Cardiac muscle cell (in vitro differentiated cells and primary cell): ENCODE results near the gene PLOD1. TPM values are rescaled to one million over a fixed set of nuclear protein-coding genes. Genes with fewer than 3 reads are reported as not detected.
"Not testable (repeated sequence)": the region's sequence is repeated elsewhere in the genome, so short reads cannot be mapped to it uniquely, and the experiment has no call there.

Experiments
- DNase-seq, 2 donors: peaks; one replicate each; pipeline versions ENCODE4 v3.0.0 to v3.0.0-alpha.2; 2010 to 2017; ENCODE audit warnings: low read depth in 1 of 2, low spot score in 1 of 2
- H3K27ac ChIP-seq: fragments of 200-600 bp; sonication (generic); 2 replicates; pipeline ENCODE4 v1.5.1; 2016
- H3K27me3 ChIP-seq: fragments of 200-600 bp; sonication (generic); 2 replicates; pipeline ENCODE4 v1.6.0; 2016; ENCODE audit warnings: control low read depth
- H3K36me3 ChIP-seq: fragments of 200-600 bp; sonication (generic); 2 replicates; pipeline ENCODE4 v1.5.1; 2016; ENCODE audit warnings: control low read depth
- H3K4me1 ChIP-seq: fragments of 200-600 bp; sonication (generic); 2 replicates; pipeline ENCODE4 v1.8.1; 2017; ENCODE audit warnings: low read depth, mild to moderate bottlenecking, mixed run types
- H3K4me3 ChIP-seq: fragments of 200-600 bp; sonication (generic); 2 replicates; pipeline ENCODE4 v1.5.1; 2016; ENCODE audit warnings: mild to moderate bottlenecking
- H3K9me3 ChIP-seq: fragments of 200-600 bp; sonication (generic); 2 replicates; pipeline ENCODE4 v1.5.1; 2017; ENCODE audit warnings: low read depth, mild to moderate bottlenecking, control low read depth
- CTCF ChIP-seq: IDR thresholded peaks from 2 replicates; pipeline ENCODE4 v1.5.1; 2012; ENCODE audit warnings: low read depth, mild to moderate bottlenecking, low read length
- polyA plus RNA-seq: library from polyadenylated mRNA; unstranded; fragments of >200 nt; fragmentation: Nextera tagmentation; extraction: Ambion mirVana; gene quantifications from 2 replicates; pipeline ENCODE4 v1.2.1, GENCODE V29; 2016
- total RNA-seq: library from RNA; depleted of rRNA; stranded (reverse); fragments of >200 nt; gene quantifications from 2 replicates; pipeline ENCODE4 v1.2.3, GENCODE V29; 2016

The PLOD1 gene
- total and polyA plus RNA-seq, 2 experiments from 2014 or later, result 149 to 185 TPM

GRCh38 chr1:12003762-12004161, 69.2 kb downstream of the PLOD1 start:
- no peaks in the 10 kb centered on the region for H3K4me1 ChIP-seq
- H3K36me3 ChIP-seq, result peaks cover 82% of the 10 kb centered on the region
- TF ChIP-seq CTCF, result no peak
- DNase-seq, result no peak
- no peak overlapping the region for H3K27ac ChIP-seq
- H3K27me3 ChIP-seq, result no peaks in the 10 kb centered on the region
- no peak overlapping the region for H3K4me3 ChIP-seq
- no peaks in the 10 kb centered on the region for H3K9me3 ChIP-seq

- no peak overlapping the region for H3K27ac ChIP-seq
- no peaks in the 10 kb centered on the region for H3K27me3 ChIP-seq
- no peaks in the 10 kb centered on the region for H3K4me1 ChIP-seq
- TF ChIP-seq CTCF, result no peak
- no peaks in the 10 kb centered on the region for H3K9me3 ChIP-seq
- no peak for DNase-seq
- peaks cover 82% of the 10 kb centered on the region for H3K36me3 ChIP-seq
- no peak overlapping the region for H3K4me3 ChIP-seq
These were observed 71.1 kb downstream of the PLOD1 start for GRCh38 chr1:12005488-12006166.

- no peak for TF ChIP-seq CTCF
- peaks cover 85% of the 10 kb centered on the region for H3K36me3 ChIP-seq
- DNase-seq, result no peak
- no peaks in the 10 kb centered on the region for H3K4me1 ChIP-seq
- H3K9me3 ChIP-seq, result no peaks in the 10 kb centered on the region
- H3K27ac ChIP-seq, result no peak overlapping the region
- H3K27me3 ChIP-seq, result no peaks in the 10 kb centered on the region
- no peak overlapping the region for H3K4me3 ChIP-seq
These were observed 71.8 kb downstream of the PLOD1 start for GRCh38 chr1:12006167-12006921.

GRCh38 chr1:12007204-12007603, 72.7 kb downstream of the PLOD1 start:
- Histone ChIP-seq H3K36me3 (peaks cover 83% of the 10 kb centered on the region), H3K4me3 (no peak overlapping the region), H3K27me3 (no peaks in the 10 kb centered on the region), H3K9me3 (no peaks in the 10 kb centered on the region), H3K27ac (no peak overlapping the region), H3K4me1 (no peaks in the 10 kb centered on the region)
- no peak for TF ChIP-seq CTCF
- DNase-seq, result no peak

GRCh38 chr1:12008355-12008754, 73.8 kb downstream of the PLOD1 start:
- H3K4me1 ChIP-seq, H3K27me3 ChIP-seq, H3K4me3 ChIP-seq, DNase-seq, H3K27ac ChIP-seq, H3K9me3 ChIP-seq: not testable (repeated sequence)
- peaks cover 77% of the 10 kb centered on the region for H3K36me3 ChIP-seq

- no peaks in the 10 kb centered on the region for H3K27me3 ChIP-seq
- H3K4me3 ChIP-seq, result no peak overlapping the region
- no peaks in the 10 kb centered on the region for H3K9me3 ChIP-seq
- no peak for DNase-seq
- peaks cover 6% of the 10 kb centered on the region for H3K4me1 ChIP-seq
- no peak overlapping the region for H3K27ac ChIP-seq
- no peak for TF ChIP-seq CTCF
- H3K36me3 ChIP-seq, result peaks cover 67% of the 10 kb centered on the region
These were observed 74.9 kb downstream of the PLOD1 start for GRCh38 chr1:12009318-12009947.
